Activated CD4-positive, CD25-positive, alpha-beta regulatory T cell treated with anti-CD3 and anti-CD28 coated beads, Interleukin-2, amount 50 U/mL, for 16 hours (primary cell): Measurements from ENCODE around the gene MAML1.

Experiments used
- DNase-seq: peaks from one replicate; pipeline ENCODE4 v3.0.0-alpha.2; 2020; ENCODE audit warnings: low read depth, low spot score

Gene MAML1

DNA sequence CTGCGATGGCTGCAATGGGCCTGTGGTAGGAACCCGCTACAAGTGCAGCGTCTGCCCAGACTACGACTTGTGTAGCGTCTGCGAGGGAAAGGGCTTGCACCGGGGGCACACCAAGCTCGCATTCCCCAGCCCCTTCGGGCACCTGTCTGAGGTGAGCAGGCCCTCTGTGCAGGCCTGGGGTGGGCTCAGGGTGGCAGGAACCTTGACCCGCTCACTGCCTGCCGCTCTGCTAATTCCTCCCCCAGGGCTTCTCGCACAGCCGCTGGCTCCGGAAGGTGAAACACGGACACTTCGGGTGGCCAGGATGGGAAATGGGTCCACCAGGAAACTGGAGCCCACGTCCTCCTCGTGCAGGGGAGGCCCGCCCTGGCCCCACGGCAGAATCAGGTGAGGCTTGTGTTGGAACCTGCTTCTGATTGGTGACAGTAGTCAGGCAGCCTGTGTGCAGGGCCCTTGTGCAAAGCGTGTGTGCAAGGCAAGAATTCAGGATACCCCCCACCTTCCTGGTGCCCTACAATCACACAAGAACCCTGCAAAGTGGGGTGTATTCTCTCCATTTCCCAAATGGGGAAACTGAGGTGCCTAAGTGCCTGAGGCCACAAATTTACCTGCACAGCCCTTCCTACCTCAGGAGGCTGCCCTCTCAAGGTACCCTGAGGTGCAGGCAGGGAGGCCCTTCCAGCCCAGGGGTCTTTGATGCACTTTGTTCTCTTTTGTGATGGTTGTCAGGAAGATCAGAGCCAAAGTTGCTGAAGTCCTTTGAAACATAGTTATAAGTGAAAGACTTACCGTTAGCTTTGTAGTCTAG is 91.5 kb downstream of the MAML1 start:
- DNase-seq: no peak

DNA sequence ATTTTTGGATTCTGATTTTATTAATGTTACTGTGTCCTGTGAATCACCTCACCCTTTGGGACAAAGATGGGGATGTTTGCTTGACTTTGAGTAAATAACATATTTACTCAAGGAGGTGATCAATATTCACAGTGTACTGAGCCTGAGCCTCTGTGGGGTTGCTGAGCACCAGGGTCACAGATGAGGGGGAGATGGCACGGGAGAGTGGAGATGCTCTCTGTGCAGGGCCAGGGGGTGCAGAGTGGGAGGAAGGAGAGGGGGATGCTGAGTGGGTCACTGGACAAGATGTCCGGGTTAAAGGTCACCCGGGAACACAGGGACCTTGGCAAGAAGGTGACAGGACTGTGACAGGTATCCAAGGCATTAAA is 92.1 kb downstream of the MAML1 start:
- DNase-seq: no peak

DNA sequence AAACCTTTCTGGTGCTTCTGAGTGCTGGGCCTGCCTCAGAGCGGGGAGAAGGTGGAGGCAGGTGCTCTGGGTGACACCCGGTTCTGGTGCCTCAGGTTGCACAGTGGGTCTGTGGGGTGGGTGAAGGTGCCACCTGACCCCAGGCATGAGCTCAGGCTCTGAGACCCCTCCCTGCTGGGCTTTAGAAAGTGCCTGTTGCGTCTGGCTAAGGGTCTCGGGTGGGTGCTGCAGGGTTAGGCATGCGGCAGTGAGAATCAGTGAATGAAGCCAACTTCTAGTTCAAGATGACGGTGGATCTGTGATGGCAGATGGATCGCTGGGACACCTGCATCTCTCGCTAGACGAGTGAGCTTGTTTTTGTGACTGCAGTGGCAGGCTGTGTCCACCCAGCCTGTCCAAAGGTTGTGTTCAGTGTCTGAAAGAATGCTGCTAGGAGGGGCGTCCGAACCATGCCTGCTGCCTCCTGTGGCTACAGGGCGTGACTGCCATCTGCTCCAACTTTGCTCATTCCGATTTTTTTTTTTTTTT is 93.1 kb downstream of the MAML1 start:
- DNase-seq: no peak
